Measurements from ENCODE around the gene PPARA.

DNA sequence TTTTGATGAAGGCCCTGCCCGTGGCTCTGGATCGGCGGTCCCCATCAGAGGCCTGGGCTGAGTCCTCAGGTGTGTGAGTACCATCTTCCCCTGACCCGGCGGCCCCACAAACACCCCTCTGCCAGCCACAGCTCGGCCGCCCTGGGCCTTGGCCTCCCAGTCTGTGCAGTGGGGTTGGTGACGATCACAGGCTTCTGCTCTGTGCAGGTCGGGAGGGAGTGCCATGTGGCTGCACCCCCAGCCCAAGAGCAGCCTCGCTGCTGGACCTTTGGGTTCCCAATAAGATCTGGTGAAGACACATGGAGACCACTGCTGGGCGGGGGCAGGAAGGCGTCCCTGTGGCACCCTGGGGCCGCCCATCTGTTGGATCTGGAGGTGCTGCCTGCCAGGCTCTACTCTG is 47.1 kb upstream of the PPARA start:
- TF ChIP-seq, protein P1, sequence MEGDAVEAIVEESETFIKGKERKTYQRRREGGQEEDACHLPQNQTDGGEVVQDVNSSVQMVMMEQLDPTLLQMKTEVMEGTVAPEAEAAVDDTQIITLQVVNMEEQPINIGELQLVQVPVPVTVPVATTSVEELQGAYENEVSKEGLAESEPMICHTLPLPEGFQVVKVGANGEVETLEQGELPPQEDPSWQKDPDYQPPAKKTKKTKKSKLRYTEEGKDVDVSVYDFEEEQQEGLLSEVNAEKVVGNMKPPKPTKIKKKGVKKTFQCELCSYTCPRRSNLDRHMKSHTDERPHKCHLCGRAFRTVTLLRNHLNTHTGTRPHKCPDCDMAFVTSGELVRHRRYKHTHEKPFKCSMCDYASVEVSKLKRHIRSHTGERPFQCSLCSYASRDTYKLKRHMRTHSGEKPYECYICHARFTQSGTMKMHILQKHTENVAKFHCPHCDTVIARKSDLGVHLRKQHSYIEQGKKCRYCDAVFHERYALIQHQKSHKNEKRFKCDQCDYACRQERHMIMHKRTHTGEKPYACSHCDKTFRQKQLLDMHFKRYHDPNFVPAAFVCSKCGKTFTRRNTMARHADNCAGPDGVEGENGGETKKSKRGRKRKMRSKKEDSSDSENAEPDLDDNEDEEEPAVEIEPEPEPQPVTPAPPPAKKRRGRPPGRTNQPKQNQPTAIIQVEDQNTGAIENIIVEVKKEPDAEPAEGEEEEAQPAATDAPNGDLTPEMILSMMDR (conservative IDR thresholded peaks at IDR 0.05; ENCODE audit: low read length): no peak
- no peak for TF ChIP-seq EZH2phosphoT487 (IDR thresholded peaks at IDR 0.05; ENCODE audit: borderline replicate concordance, low read depth, low read length)
